ENCODE results near the gene GK. TPM values are rescaled to one million over a fixed set of nuclear protein-coding genes. Genes with fewer than 3 reads are reported as not detected.
"Not testable (repeated sequence)": the region's sequence is repeated elsewhere in the genome, so short reads cannot be mapped to it uniquely, and the experiment has no call there.

Gene GK
- total RNA-seq, 1 donor from 2014 or later = 46.3 TPM

DNA sequence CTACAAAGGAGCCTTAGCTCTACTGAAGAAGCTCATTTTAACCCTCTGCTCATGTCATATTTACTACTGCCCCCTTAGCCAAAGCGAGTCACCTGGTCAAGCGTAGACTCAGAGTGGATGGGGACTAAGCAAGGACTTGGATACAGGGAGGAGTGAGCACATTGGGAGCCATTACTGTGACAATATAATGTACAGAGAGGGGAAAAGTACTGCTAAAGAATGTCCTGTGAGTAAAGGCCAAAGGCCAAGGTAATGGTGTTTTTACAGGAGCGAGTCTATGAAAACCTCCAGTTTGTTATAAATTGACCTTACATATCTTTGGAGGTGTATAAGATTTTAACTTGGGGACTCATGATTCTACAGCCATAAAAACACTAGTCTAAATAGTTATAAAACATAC is 10.6 kb upstream of the GK start:
- H3K27me3 ChIP-seq (ENCODE audit: low read depth) = no peaks in the 10 kb centered on the region
- TF ChIP-seq, protein P1, sequence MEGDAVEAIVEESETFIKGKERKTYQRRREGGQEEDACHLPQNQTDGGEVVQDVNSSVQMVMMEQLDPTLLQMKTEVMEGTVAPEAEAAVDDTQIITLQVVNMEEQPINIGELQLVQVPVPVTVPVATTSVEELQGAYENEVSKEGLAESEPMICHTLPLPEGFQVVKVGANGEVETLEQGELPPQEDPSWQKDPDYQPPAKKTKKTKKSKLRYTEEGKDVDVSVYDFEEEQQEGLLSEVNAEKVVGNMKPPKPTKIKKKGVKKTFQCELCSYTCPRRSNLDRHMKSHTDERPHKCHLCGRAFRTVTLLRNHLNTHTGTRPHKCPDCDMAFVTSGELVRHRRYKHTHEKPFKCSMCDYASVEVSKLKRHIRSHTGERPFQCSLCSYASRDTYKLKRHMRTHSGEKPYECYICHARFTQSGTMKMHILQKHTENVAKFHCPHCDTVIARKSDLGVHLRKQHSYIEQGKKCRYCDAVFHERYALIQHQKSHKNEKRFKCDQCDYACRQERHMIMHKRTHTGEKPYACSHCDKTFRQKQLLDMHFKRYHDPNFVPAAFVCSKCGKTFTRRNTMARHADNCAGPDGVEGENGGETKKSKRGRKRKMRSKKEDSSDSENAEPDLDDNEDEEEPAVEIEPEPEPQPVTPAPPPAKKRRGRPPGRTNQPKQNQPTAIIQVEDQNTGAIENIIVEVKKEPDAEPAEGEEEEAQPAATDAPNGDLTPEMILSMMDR (IDR thresholded peaks at IDR 0.05) = no peak
- H3K4me3 ChIP-seq = no peak overlapping the region
- ATAC-seq = no peak
- no peaks in the 10 kb centered on the region for H3K36me3 ChIP-seq
- no peaks in the 10 kb centered on the region for H3K4me1 ChIP-seq
- DNase-seq = no peak
- H3K9me3 ChIP-seq = no peaks in the 10 kb centered on the region
- H3K27ac ChIP-seq = peak overlapping the region; percentile 49
- intact Hi-C loops (cut with DNase I) = no loop called here

DNA sequence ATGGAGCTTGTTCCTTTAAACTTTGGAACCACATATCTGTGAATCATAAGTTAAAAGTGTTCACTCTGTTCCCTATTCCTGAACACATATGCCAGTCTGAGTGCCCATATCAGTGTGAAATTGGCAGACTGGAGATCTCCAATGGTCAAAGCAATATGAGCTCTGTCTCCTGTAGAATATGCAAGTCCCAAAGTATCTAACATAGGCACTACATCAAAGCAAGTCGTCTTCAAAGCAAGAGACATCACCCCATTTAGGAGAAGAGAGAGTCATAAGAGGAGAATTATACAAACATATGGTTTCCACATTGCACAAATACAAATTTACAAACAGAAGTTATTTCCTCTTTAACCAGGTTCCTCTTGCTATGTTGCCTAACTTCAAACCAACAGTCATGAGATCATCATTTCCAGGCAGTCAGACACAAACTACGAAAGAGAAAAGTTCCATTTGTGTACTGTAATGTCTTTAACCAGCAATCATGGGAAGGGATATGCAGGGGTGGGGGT is 9.9 kb upstream of the GK start:
- Histone ChIP-seq H3K36me3 (no peaks in the 10 kb centered on the region), H3K9me3 (no peaks in the 10 kb centered on the region), H3K27ac (peak overlapping the region; percentile 49), H3K4me3 (no peak overlapping the region), H3K27me3 (ENCODE audit: low read depth) (no peaks in the 10 kb centered on the region), H3K4me1 (no peaks in the 10 kb centered on the region)
- TF ChIP-seq, protein P1 (IDR thresholded peaks at IDR 0.05) = no peak
- peak; percentile 75 to 87 for ATAC-seq
- intact Hi-C loops (cut with DNase I) = no loop called here
- DNase-seq = no peak

DNA sequence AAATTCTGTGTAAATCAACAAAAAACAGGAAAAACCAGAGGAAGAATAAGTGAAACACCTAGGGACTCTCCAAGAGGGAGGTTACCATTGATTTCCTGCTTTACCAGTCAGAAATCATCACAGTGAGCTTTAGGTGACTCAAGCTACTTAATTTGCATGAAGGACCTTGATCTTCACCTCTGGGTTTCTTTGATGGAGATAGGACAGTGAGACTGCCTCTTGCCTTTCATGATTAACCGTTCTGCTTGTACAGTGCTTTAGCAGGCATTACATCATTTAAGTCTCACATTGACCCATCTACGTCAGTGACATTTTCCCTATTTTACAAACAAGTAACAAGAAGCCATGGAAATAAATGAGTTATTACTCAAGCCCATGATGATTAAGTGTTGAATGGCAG is 3.4 kb upstream of the GK start:
- intact Hi-C loops (cut with DNase I) = no loop called here
- H3K9me3 ChIP-seq = no peaks in the 10 kb centered on the region
- ATAC-seq = no peak

DNA sequence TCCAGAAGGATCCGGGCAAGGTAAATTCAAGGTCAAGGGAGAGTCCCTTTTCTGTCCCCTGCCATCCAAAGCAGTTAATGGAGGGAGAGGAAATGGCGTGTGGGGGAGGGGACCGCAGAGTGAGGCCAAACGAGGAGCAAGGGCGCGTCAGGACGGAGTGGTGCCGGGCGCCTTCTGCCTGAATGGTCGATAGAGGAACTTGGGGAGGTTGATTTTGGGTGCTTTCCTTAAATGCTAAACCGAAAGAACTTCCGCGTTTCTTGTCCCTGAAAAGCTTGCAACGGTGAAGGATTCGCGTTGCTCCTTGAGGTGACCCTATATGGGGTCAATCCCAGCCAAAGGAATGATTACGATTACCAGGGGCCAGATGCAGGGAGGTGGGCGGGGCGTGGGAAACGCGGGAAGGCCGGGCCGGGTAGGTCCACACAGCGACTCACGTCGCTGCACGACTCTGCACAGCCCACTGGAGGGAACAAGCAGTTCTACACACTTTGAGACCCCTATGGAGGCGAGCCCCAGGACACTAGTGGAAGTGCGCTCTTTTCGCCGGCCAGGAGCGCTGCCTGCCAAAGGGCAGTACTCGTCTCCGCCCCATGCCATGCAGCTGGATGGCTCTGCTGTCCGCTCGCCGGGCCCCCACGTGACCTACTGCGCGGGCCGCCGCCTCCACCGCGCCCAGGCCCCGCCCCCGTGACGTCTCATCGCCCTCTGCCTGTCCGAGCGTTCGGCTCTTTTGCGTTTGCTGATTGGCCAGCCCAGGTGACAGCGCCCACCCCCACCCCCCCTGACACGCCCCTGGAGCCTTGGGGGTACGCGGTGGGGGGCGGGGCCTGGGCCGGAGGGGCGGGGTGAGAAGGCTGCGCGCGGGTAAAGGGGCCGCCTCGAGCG is 452 bp upstream of the GK start:
- Histone ChIP-seq H3K4me3 (peak overlapping the region; percentile 69), H3K27me3 (ENCODE audit: low read depth) (no peaks in the 10 kb centered on the region), H3K36me3 (no peaks in the 10 kb centered on the region), H3K4me1 (no peaks in the 10 kb centered on the region), H3K9me3 (no peaks in the 10 kb centered on the region), H3K27ac (peak overlapping the region; percentile 82)
- ATAC-seq = peak; percentile 97 to 98
- intact Hi-C loops (cut with DNase I) = no loop called here
- DNase-seq = peak; percentile 96
- TF ChIP-seq, protein P1 (IDR thresholded peaks at IDR 0.05) = no peak

More for the DNA sequence above, 3.4 kb upstream of the GK start:
- H3K27ac ChIP-seq = no peak overlapping the region
- TF ChIP-seq, protein P1 (IDR thresholded peaks at IDR 0.05) = no peak
- no peaks in the 10 kb centered on the region for H3K4me1 ChIP-seq
- H3K36me3 ChIP-seq = no peaks in the 10 kb centered on the region
- no peaks in the 10 kb centered on the region for H3K27me3 ChIP-seq (ENCODE audit: low read depth)
- H3K4me3 ChIP-seq = no peak overlapping the region
- no peak for DNase-seq

DNA sequence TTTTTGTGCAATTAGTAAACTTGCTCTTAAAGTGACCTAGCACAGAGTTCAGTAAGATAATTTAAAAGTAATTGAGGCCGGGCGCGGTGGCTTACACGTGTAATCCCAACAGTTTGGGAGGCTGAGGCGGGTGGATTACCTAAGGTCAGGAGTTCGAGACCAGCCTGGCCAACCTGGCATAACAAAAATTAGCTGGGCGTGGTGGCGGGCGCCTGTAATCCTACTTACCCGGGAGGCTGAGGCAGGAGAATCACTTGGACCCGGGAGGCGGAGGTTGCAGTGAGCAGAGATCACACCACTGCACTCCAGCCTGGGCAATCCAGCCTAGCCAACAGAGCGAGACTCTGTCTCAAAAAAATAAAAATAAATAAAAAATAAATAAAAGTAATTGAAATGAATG is 1.2 kb downstream of the GK start:
- H3K4me1 ChIP-seq; H3K9me3 ChIP-seq; intact Hi-C loops (cut with DNase I); DNase-seq; H3K27me3 ChIP-seq (ENCODE audit: low read depth); ATAC-seq; H3K36me3 ChIP-seq: not testable (repeated sequence)
- Histone ChIP-seq H3K4me3 (peak overlapping the region; percentile 69), H3K27ac (peak overlapping the region; percentile 84)

DNA sequence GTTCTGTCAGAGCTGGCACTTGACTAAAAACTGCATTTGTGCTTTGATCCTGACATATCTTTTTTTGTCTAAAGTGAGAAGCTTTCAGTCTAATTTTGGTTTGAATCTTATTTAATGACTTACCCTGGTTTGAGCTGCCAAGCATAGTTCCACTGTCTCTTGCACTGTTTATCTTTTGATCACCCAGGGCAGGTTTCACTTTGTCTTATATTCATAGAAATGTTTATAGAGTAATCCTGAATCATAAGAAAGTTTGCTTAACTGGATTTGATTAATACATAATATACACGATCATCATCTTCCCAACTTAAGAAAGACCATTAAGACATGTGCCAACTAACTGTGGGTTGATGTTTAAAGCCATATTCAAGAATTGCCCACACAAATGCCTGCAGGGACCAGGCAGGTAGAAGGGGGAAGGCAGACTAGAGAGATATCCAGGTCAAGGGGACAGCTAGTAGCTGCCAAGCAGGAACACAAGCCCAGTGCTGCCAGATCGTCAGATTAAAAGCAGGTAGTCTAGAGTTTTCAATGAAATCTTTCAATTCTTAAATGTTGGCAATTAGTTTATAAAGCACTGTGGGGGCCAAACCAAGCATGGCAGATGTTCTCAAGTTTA is 1.9 kb downstream of the GK start:
- Histone ChIP-seq H3K36me3 (no peaks in the 10 kb centered on the region), H3K4me1 (no peaks in the 10 kb centered on the region), H3K27me3 (ENCODE audit: low read depth) (no peaks in the 10 kb centered on the region), H3K9me3 (no peaks in the 10 kb centered on the region), H3K27ac (no peak overlapping the region), H3K4me3 (no peak overlapping the region)
- no peak for ATAC-seq
- intact Hi-C loops (cut with DNase I) = no loop called here
- no peak for DNase-seq
- TF ChIP-seq, protein P1 (IDR thresholded peaks at IDR 0.05) = no peak
